ENCODE results near the gene BTG1. TPM values are rescaled to one million over a fixed set of nuclear protein-coding genes. Genes with fewer than 3 reads are reported as not detected.

BTG1 gene
- total and polyA plus RNA-seq, 2 experiments from 2014 or later, result 15.5 to 36.2 TPM

DNA sequence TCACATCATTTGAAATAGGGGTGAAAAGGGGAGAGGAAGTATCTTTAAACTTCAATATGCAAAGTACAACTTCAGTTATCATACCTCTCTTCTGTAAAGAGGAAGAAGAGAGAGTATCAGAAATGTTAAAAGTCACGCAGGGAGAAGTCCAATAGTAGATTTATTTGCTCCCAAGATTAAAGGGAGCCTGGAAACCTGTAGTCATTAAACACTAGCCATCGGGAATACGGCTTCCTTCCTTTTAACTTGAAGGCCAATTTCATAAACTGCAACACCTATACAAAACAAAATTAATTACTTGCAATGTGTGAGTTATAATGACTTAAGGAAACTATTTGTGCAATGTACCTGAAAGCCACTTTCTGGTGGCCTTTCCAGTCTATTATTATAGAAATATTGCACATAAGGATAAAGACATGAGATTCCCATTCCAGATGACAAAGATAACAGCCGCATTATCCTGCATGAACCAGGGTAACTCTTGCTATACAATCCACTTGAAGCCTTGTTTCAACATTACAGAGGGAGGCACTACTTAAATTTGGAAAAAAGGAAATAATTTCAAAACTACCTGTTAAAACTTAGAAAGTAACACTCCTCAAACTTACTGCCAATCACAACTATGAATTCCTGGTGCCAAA lies 4.6 kb downstream of the BTG1 start:
- peaks cover 10% of the 10 kb centered on the region; the same call in 1 of the 2 replicates for H4K20me1 ChIP-seq (replicated peaks; ENCODE audit: insufficient read depth)
- Mint-ChIP-seq H3K4me1 (peaks cover 68% of the 10 kb centered on the region), H3K9me3 (peaks cover 6% of the 10 kb centered on the region; the same call in 2 of the 3 replicates), H3K27ac (peak overlapping the region; percentile 46; the same call in 1 of the 2 replicates), H3K4me3 (peak overlapping the region; percentile 98), H3K27me3 (ENCODE audit: insufficient read depth, low read depth, poor library complexity) (peaks cover 12% of the 10 kb centered on the region), H3K36me3 (ENCODE audit: low read depth) (peaks cover 38% of the 10 kb centered on the region)
- no peaks in the 10 kb centered on the region for H3K9me2 ChIP-seq (ENCODE audit: insufficient read depth)
- H3K4me3 ChIP-seq, result peak overlapping the region; percentile 78
- no peaks in the 10 kb centered on the region for H3F3A ChIP-seq (replicated peaks; ENCODE audit: low read depth)
- H3K36me3 ChIP-seq (ENCODE audit: insufficient read depth), result peaks cover 13% of the 10 kb centered on the region; the same call in 1 of the 2 replicates
- ATAC-seq, result no peak
- H3K79me2 ChIP-seq (replicated peaks; ENCODE audit: insufficient read depth), result peaks cover 95% of the 10 kb centered on the region
- H3K27me3 ChIP-seq (ENCODE audit: insufficient read depth), result no peaks in the 10 kb centered on the region
- H3K27ac ChIP-seq (ENCODE audit: low read depth), result peak overlapping the region; percentile 15; the same call in 1 of the 2 replicates
- no peak for DNase-seq (ENCODE audit: low spot score)
- no peak overlapping the region for H2AFZ ChIP-seq
- H3K4me1 ChIP-seq (ENCODE audit: insufficient read depth), result peaks cover 66% of the 10 kb centered on the region
- peak overlapping the region; percentile 89 for H3K4me2 ChIP-seq
- TF ChIP-seq CTCF (conservative IDR thresholded peaks at IDR 0.05; ENCODE audit: low read depth in 2 of 2) (no peak), STAT1 (IDR thresholded peaks at IDR 0.05; ENCODE audit: unreplicated experiment) (no peak), ZNF114 (CRISPR knock-in tag; IDR thresholded peaks at IDR 0.05) (no peak), JUNB (IDR thresholded peaks at IDR 0.05; ENCODE audit: unreplicated experiment) (no peak), ZNF331 (CRISPR knock-in tag; IDR thresholded peaks at IDR 0.05; ENCODE audit: low read depth) (no peak), POLR2AphosphoS5 (IDR thresholded peaks at IDR 0.05; ENCODE audit: low read depth) (no peak), NANOG (IDR thresholded peaks at IDR 0.05; ENCODE audit: borderline replicate concordance) (no peak), CREB1 (CRISPR knock-in tag; IDR thresholded peaks at IDR 0.05; ENCODE audit: low read depth) (no peak), EZH2phosphoT487 (IDR thresholded peaks at IDR 0.05; ENCODE audit: unreplicated experiment) (no peak), ETS1 (IDR thresholded peaks at IDR 0.05) (no peak), EZH2 (IDR thresholded peaks at IDR 0.05; ENCODE audit: low read depth, unreplicated experiment) (no peak)
- TF ChIP-seq, protein P1, sequence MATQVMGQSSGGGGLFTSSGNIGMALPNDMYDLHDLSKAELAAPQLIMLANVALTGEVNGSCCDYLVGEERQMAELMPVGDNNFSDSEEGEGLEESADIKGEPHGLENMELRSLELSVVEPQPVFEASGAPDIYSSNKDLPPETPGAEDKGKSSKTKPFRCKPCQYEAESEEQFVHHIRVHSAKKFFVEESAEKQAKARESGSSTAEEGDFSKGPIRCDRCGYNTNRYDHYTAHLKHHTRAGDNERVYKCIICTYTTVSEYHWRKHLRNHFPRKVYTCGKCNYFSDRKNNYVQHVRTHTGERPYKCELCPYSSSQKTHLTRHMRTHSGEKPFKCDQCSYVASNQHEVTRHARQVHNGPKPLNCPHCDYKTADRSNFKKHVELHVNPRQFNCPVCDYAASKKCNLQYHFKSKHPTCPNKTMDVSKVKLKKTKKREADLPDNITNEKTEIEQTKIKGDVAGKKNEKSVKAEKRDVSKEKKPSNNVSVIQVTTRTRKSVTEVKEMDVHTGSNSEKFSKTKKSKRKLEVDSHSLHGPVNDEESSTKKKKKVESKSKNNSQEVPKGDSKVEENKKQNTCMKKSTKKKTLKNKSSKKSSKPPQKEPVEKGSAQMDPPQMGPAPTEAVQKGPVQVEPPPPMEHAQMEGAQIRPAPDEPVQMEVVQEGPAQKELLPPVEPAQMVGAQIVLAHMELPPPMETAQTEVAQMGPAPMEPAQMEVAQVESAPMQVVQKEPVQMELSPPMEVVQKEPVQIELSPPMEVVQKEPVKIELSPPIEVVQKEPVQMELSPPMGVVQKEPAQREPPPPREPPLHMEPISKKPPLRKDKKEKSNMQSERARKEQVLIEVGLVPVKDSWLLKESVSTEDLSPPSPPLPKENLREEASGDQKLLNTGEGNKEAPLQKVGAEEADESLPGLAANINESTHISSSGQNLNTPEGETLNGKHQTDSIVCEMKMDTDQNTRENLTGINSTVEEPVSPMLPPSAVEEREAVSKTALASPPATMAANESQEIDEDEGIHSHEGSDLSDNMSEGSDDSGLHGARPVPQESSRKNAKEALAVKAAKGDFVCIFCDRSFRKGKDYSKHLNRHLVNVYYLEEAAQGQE (IDR thresholded peaks at IDR 0.05; ENCODE audit: unreplicated experiment), result no peak
- TF ChIP-seq, protein P2, sequence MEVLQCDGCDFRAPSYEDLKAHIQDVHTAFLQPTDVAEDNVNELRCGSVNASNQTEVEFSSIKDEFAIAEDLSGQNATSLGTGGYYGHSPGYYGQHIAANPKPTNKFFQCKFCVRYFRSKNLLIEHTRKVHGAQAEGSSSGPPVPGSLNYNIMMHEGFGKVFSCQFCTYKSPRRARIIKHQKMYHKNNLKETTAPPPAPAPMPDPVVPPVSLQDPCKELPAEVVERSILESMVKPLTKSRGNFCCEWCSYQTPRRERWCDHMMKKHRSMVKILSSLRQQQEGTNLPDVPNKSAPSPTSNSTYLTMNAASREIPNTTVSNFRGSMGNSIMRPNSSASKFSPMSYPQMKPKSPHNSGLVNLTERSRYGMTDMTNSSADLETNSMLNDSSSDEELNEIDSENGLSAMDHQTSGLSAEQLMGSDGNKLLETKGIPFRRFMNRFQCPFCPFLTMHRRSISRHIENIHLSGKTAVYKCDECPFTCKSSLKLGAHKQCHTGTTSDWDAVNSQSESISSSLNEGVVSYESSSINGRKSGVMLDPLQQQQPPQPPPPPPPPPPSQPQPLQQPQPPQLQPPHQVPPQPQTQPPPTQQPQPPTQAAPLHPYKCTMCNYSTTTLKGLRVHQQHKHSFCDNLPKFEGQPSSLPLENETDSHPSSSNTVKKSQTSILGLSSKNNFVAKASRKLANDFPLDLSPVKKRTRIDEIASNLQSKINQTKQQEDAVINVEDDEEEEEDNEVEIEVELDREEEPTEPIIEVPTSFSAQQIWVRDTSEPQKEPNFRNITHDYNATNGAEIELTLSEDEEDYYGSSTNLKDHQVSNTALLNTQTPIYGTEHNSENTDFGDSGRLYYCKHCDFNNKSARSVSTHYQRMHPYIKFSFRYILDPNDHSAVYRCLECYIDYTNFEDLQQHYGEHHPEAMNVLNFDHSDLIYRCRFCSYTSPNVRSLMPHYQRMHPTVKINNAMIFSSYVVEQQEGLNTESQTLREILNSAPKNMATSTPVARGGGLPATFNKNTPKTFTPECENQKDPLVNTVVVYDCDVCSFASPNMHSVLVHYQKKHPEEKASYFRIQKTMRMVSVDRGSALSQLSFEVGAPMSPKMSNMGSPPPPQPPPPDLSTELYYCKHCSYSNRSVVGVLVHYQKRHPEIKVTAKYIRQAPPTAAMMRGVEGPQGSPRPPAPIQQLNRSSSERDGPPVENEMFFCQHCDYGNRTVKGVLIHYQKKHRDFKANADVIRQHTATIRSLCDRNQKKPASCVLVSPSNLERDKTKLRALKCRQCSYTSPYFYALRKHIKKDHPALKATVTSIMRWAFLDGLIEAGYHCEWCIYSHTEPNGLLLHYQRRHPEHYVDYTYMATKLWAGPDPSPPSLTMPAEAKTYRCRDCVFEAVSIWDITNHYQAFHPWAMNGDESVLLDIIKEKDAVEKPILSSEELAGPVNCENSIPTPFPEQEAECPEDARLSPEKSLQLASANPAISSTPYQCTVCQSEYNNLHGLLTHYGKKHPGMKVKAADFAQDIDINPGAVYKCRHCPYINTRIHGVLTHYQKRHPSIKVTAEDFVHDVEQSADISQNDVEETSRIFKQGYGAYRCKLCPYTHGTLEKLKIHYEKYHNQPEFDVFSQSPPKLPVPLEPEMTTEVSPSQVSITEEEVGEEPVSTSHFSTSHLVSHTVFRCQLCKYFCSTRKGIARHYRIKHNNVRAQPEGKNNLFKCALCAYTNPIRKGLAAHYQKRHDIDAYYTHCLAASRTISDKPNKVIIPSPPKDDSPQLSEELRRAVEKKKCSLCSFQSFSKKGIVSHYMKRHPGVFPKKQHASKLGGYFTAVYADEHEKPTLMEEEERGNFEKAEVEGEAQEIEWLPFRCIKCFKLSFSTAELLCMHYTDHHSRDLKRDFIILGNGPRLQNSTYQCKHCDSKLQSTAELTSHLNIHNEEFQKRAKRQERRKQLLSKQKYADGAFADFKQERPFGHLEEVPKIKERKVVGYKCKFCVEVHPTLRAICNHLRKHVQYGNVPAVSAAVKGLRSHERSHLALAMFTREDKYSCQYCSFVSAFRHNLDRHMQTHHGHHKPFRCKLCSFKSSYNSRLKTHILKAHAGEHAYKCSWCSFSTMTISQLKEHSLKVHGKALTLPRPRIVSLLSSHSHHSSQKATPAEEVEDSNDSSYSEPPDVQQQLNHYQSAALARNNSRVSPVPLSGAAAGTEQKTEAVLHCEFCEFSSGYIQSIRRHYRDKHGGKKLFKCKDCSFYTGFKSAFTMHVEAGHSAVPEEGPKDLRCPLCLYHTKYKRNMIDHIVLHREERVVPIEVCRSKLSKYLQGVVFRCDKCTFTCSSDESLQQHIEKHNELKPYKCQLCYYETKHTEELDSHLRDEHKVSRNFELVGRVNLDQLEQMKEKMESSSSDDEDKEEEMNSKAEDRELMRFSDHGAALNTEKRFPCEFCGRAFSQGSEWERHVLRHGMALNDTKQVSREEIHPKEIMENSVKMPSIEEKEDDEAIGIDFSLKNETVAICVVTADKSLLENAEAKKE (CRISPR knock-in tag; IDR thresholded peaks at IDR 0.05), result no peak

Data from GM23338 (cell line).